Spleen (tissue), 11 donors: ENCODE measurements around the gene ARF6. TPM values are rescaled to one million over a fixed set of nuclear protein-coding genes. Genes with fewer than 3 reads are reported as not detected.
"Not testable (repeated sequence)": the region's sequence is repeated elsewhere in the genome, so short reads cannot be mapped to it uniquely, and the experiment has no call there.

Source experiments
- DNase-seq: peaks from one replicate; pipeline ENCODE4 v3.0.0-alpha.2; 2020
- H3K27ac ChIP-seq, 8 donors: fragments of 200-600 bp; sonication (generic) in 7 of 8; 1 replicate in 4 of 8; 2 replicates in 4 of 8; pipeline versions ENCODE4 v1.5.0 to v1.8.0; 2016 to 2021; ENCODE audit warnings: inconsistent platforms in 4 of 8, mild to moderate bottlenecking in 4 of 8, moderate library complexity in 1 of 8
- H3K27me3 ChIP-seq, 7 donors: fragments of 200-600 bp; sonication (generic) in 6 of 7; replicated peaks in 1 of 7; 1 replicate in 4 of 7; 2 replicates in 3 of 7; pipeline versions ENCODE4 v1.5.0 to v1.8.0; 2016 to 2021; ENCODE audit warnings: inconsistent platforms in 3 of 7, mild to moderate bottlenecking in 1 of 7
- H3K36me3 ChIP-seq, 6 donors: fragments of 200-600 bp; sonication (generic) in 5 of 6; 1 replicate in 4 of 6; 2 replicates in 2 of 6; pipeline versions ENCODE4 v1.5.0 to v1.8.0; 2016 to 2021; ENCODE audit warnings: inconsistent platforms in 2 of 6
- H3K4me1 ChIP-seq, 6 donors: fragments of 200-600 bp; sonication (generic) in 5 of 6; 1 replicate in 3 of 6; 2 replicates in 3 of 6; pipeline versions ENCODE4 v1.5.0 to v1.8.0; 2016 to 2021; ENCODE audit warnings: inconsistent platforms in 3 of 6
- H3K4me3 ChIP-seq, 8 donors: fragments of 200-600 bp; sonication (generic) in 7 of 8; 1 replicate in 4 of 8; 2 replicates in 4 of 8; pipeline versions ENCODE4 v1.5.0 to v1.8.0; 2016 to 2021; ENCODE audit warnings: inconsistent platforms in 4 of 8, mild to moderate bottlenecking in 4 of 8, moderate library complexity in 2 of 8
- H3K9me3 ChIP-seq, 8 donors: fragments of 200-600 bp; sonication (generic) in 7 of 8; 1 replicate in 4 of 8; 2 replicates in 4 of 8; pipeline versions ENCODE4 v1.5.0 to v1.8.0; 2016 to 2021; ENCODE audit warnings: inconsistent platforms in 4 of 8
- CTCF ChIP-seq, 11 experiments: fragments of 200-600 bp in 7 of 11; fragments of 450-650 bp in 4 of 11; sonication (generic) in 4 of 11; IDR thresholded peaks in 8 of 11; conservative IDR thresholded peaks in 3 of 11; 1 replicate in 7 of 11; 2 replicates in 4 of 11; pipeline versions ENCODE4 v1.4.0 to v1.8.0; 2016 to 2021; ENCODE audit warnings: antibody characterized with exemption in 11 of 11, inconsistent platforms in 4 of 11, mild to moderate bottlenecking in 1 of 11
- POLR2A ChIP-seq, 3 donors: fragments of 450-650 bp; IDR thresholded peaks; one replicate each; pipeline ENCODE4 v1.5.1; 2017; ENCODE audit warnings: antibody characterized with exemption in 3 of 3, mild to moderate bottlenecking in 1 of 3
- POLR2AphosphoS5 ChIP-seq, 3 donors: sonication (generic); formaldehyde crosslinking; IDR thresholded peaks; one replicate each; pipeline ENCODE4 v1.5.1; 2017; ENCODE audit warnings: antibody characterized with exemption in 3 of 3
- WGBS, 5 donors: extraction: QIAGEN DNeasy Blood & Tissue Kit in 3 of 5; methylation state at CpG; one replicate each; pipeline versions ENCODE4 v1.1.5 to v1.1.7; 2013 to 2018; 5-methylcytosine and 5-hydroxymethylcytosine counted together
- intact Hi-C: fragments of 100-400 bp; cut with DNase I; formaldehyde crosslinking; loops from one replicate; pipeline ENCODE4 v1.15.0; 2023; ENCODE audit warnings: low total_unique reads
- polyA plus RNA-seq, 3 donors: library from polyadenylated mRNA; stranded (reverse); fragments of 200-250 nt; gene quantifications; one replicate each; pipeline ENCODE4 v1.2.1, GENCODE V29; 2013
- total RNA-seq, 7 donors: library from RNA; depleted of rRNA in 3 of 7; stranded (reverse); fragments of >200 nt in 3 of 7; fragmentation: NEBNext Ultra II Directional in 4 of 7; extraction: Animal tissue kit (Norgen Biotek cat#: 25700) in 4 of 7; gene quantifications; one replicate each; pipeline versions ENCODE4 v1.1.0 to v1.2.1, GENCODE V29; 2016 to 2021
- donor health status: healthy with polysubstance abuse.
- donor health status: DM: no; HTN: no; CAD: no; lungs with moderate emphysema.
- donor health status: DM: no; HTN: no; CAD: no.
- donor health status: Bipolar disorder and iron deficiency.
- donor health status: healthy.
- donor health status: DM: no; HTN: no; CAD: no.
- donor health status: DM: yes; HTN: yes; CAD: no.

The ARF6 gene
- total and polyA plus RNA-seq, 10 donors: 39.0 to 89.1 (median 76.6) TPM

DNA sequence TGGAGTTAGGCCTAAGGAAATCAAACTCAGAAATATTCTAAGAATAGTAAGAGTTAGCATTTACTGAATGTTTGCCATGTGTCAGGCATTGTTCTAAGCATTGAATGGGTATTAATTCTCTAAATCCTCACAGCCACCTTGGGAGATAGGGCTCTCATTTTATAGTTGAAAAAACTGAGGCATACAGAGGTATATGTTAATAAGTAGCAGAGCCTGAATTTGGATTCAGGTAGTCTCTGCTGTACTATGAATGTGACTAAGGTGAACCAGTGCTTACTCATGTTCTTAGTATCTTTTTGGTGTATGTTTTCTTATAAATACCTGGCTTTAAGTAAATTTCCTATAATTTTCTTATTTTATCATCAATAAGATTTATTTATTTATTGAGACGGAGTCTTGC, 8.1 kb downstream of the ARF6 start:
- H3K27me3 ChIP-seq: no peaks in the 10 kb centered on the region
- H3K27ac ChIP-seq: no peak overlapping the region
- intact Hi-C loops: no loop called here
- no peak overlapping the region for H3K4me3 ChIP-seq
- H3K36me3 ChIP-seq: peaks cover 0 to 8% (median 0%) of the 10 kb centered on the region in 6 donors
- peaks cover 21 to 53% (median 45%) of the 10 kb centered on the region in 6 donors for H3K4me1 ChIP-seq
- no peaks in the 10 kb centered on the region for H3K9me3 ChIP-seq
- TF ChIP-seq POLR2AphosphoS5 (IDR thresholded peaks at IDR 0.05) (no peak), POLR2A (IDR thresholded peaks at IDR 0.05) (no peak), CTCF (IDR thresholded peaks at IDR 0.05 in 8 of 11, conservative IDR thresholded peaks at IDR 0.05 in 3 of 11) (no peak)
- 95 to 100% (median 97%) methylated on average over 1 of the region's 1 CpG for WGBS, 5 donors
- DNase-seq: no peak

GRCh38 chr14:49902679-49903246, 9.9 kb downstream of the ARF6 start:
- H3K27me3 ChIP-seq, H3K4me3 ChIP-seq, DNase-seq, intact Hi-C loops, H3K9me3 ChIP-seq, H3K36me3 ChIP-seq: not testable (repeated sequence)
- H3K27ac ChIP-seq: peak overlapping the region in 5 of 8 donors; percentile 27 to 63 (median 51)
- WGBS, 5 donors: 72 to 79% (median 73%) methylated on average over 23 to 24 of the region's 24 CpGs
- peaks cover 23 to 53% (median 39%) of the 10 kb centered on the region in 6 donors for H3K4me1 ChIP-seq
- peak in 4 of 11 experiments; percentile 7 to 38 (median 16) for TF ChIP-seq CTCF (IDR thresholded peaks at IDR 0.05 in 8 of 11, conservative IDR thresholded peaks at IDR 0.05 in 3 of 11)

DNA sequence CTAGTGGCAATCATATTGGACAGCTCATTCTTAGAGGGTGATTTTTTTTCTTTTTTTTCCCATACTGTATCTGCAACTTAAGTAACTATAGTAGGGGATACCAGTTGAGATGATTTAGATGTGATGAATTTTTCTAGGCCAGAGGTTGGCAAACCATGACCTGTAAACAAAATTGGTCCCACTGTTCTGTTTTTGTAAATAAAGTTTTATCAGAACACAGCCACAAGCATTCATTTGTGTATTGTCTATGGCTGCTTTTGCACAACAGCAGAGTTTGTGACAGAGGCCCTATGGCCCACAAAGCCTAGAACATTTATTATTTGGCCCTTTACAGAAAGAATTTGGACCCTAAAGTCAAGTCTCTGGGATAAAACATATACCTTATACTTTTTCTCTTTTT, 11.4 kb downstream of the ARF6 start:
- no peak for TF ChIP-seq POLR2A (IDR thresholded peaks at IDR 0.05)
- TF ChIP-seq POLR2AphosphoS5 (IDR thresholded peaks at IDR 0.05): no peak
- TF ChIP-seq CTCF (IDR thresholded peaks at IDR 0.05 in 8 of 11, conservative IDR thresholded peaks at IDR 0.05 in 3 of 11): no peak
- no peaks in the 10 kb centered on the region for H3K27me3 ChIP-seq

DNA sequence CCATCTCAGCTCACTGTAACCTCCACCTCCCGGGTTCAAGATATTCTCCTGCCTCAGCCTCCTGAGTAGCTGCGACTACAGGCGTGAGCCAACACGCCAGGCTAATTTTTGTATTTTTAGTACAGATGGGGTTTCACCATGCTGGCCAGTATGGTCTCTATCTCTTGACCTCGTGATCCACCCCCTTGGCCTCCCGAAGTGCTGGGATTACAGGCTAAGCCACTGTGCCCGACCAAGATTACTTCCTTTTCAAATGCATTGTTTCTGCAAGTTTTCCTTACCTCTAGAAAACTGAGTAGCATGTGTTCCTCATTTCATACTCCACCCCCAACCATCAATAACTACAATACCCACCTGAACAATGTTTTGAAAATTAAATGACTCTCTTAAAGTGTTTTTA, 13.1 kb downstream of the ARF6 start:
- WGBS, 5 donors: 48 to 62% (median 57%) methylated on average over 7 of the region's 7 CpGs
- no peak for DNase-seq
- peaks cover 2 to 40% (median 27%) of the 10 kb centered on the region in 6 donors for H3K4me1 ChIP-seq
- H3K27ac ChIP-seq: peak overlapping the region in 2 of 8 donors; percentile 9 to 18
- intact Hi-C loops: no loop called here
- no peak overlapping the region for H3K4me3 ChIP-seq
- H3K9me3 ChIP-seq: no peaks in the 10 kb centered on the region
- H3K36me3 ChIP-seq: no peaks in the 10 kb centered on the region
- TF ChIP-seq POLR2A (IDR thresholded peaks at IDR 0.05) (no peak), CTCF (IDR thresholded peaks at IDR 0.05 in 8 of 11, conservative IDR thresholded peaks at IDR 0.05 in 3 of 11) (no peak), POLR2AphosphoS5 (IDR thresholded peaks at IDR 0.05) (no peak)
- no peaks in the 10 kb centered on the region for H3K27me3 ChIP-seq

More for the DNA sequence above, 11.4 kb downstream of the ARF6 start:
- Histone ChIP-seq H3K4me3 (no peak overlapping the region), H3K4me1 (peaks cover 10 to 47% (median 30%) of the 10 kb centered on the region in 6 donors), H3K27ac (no peak overlapping the region), H3K36me3 (no peaks in the 10 kb centered on the region), H3K9me3 (no peaks in the 10 kb centered on the region)
- intact Hi-C loops: no loop called here
- DNase-seq: no peak
